Stimulated activated effector memory CD8-positive, alpha-beta T cell treated with anti-CD3 and anti-CD28 coated beads, Interleukin-12 subunit alpha, Interleukin-12 subunit beta, amount 100 ng/mL, for 72 hours (primary cell): ENCODE measurements around the gene TRMT1L.
"Not testable (repeated sequence)": the region's sequence is repeated elsewhere in the genome, so short reads cannot be mapped to it uniquely, and the experiment has no call there.

Source experiments
- ATAC-seq: fragments of 150-1000 bp; cut with Tn5 transposase; 2 replicates; pipeline ENCODE4 v1.10.0; 2021
- DNase-seq, 2 donors: peaks; one replicate each; pipeline ENCODE4 v3.0.0; 2021 to 2022; ENCODE audit warnings: low spot score in 2 of 2
- H3K27ac Mint-ChIP-seq: one replicate; pipeline ENCODE4 v1.8.0; 2022; ENCODE audit warnings: mild to moderate bottlenecking, mixed read lengths
- H3K36me3 Mint-ChIP-seq: one replicate; pipeline ENCODE4 v1.8.0; 2022; ENCODE audit warnings: mild to moderate bottlenecking, mixed read lengths
- H3K4me1 Mint-ChIP-seq: one replicate; pipeline ENCODE4 v1.8.0; 2022; ENCODE audit warnings: mixed read lengths
- H3K4me3 Mint-ChIP-seq: one replicate; pipeline ENCODE4 v1.8.0; 2022; ENCODE audit warnings: mild to moderate bottlenecking, mixed read lengths
- H3K9me3 Mint-ChIP-seq: one replicate; pipeline ENCODE4 v1.8.0; 2022; ENCODE audit warnings: mixed read lengths

The TRMT1L gene

GRCh38 chr1:185156854-185157598 lies at the start of gene TRMT1L, which contains the start of gene SWT1:
TRMT1L (minus strand) TSS chr1:185156953; CDS start chr1:185156712, 241 bp downstream.
SWT1 (plus strand) TSS chr1:185157167; CDS start chr1:185160842, 3,675 bp downstream.
- Mint-ChIP-seq H3K27ac (peak within 1 kb of the TSS; percentile 96), H3K4me3 (peak within 1 kb of the TSS; percentile 93), H3K36me3 (peaks cover 19% of the 10 kb centered on the region), H3K4me1 (peaks cover 39% of the 10 kb centered on the region), H3K9me3 (no peaks in the 10 kb centered on the region)
- DNase-seq (peak; percentile 88 to 98), ATAC-seq (peak; percentile 96)

GRCh38 chr1:185200889-185201288 lies 44.1 kb upstream of the TRMT1L start:
- DNase-seq = no peak
- ATAC-seq = no peak
- H3K36me3 Mint-ChIP-seq = no peaks in the 10 kb centered on the region
- H3K9me3 Mint-ChIP-seq = peaks cover 7% of the 10 kb centered on the region
- no peaks in the 10 kb centered on the region for H3K4me1 Mint-ChIP-seq
- no peak overlapping the region for H3K27ac Mint-ChIP-seq
- no peak overlapping the region for H3K4me3 Mint-ChIP-seq

GRCh38 chr1:185198712-185199111 lies 42.0 kb upstream of the TRMT1L start:
- H3K9me3 Mint-ChIP-seq, DNase-seq, H3K4me1 Mint-ChIP-seq, ATAC-seq, H3K4me3 Mint-ChIP-seq, H3K27ac Mint-ChIP-seq, H3K36me3 Mint-ChIP-seq: not testable (repeated sequence)

- no peak overlapping the region for H3K4me3 Mint-ChIP-seq
- no peak for ATAC-seq
- no peak for DNase-seq
- H3K27ac Mint-ChIP-seq = no peak overlapping the region
- H3K9me3 Mint-ChIP-seq = peaks cover 5% of the 10 kb centered on the region
- no peaks in the 10 kb centered on the region for H3K36me3 Mint-ChIP-seq
- no peaks in the 10 kb centered on the region for H3K4me1 Mint-ChIP-seq
Observed at GRCh38 chr1:185193756-185194155, 37.0 kb upstream of the TRMT1L start.

GRCh38 chr1:185170291-185170848 lies 13.6 kb upstream of the TRMT1L start:
- ATAC-seq (peak; percentile 81), DNase-seq (peak; percentile 8 to 72)
- no peak overlapping the region for H3K27ac Mint-ChIP-seq
- peaks cover 5% of the 10 kb centered on the region for H3K4me1 Mint-ChIP-seq
- peaks cover 17% of the 10 kb centered on the region for H3K36me3 Mint-ChIP-seq
- H3K4me3 Mint-ChIP-seq = no peak overlapping the region
- H3K9me3 Mint-ChIP-seq = no peaks in the 10 kb centered on the region

GRCh38 chr1:185166106-185166505 lies 9.4 kb upstream of the TRMT1L start:
- Mint-ChIP-seq H3K4me3 (no peak overlapping the region), H3K27ac (peak overlapping the region; percentile 33)

GRCh38 chr1:185162491-185162890 lies 5.7 kb upstream of the TRMT1L start:
- ATAC-seq (no peak), DNase-seq (no peak)
- Mint-ChIP-seq H3K4me1 (peaks cover 16% of the 10 kb centered on the region), H3K36me3 (peaks cover under 1% of the 10 kb centered on the region), H3K4me3 (no peak overlapping the region), H3K27ac (no peak overlapping the region), H3K9me3 (no peaks in the 10 kb centered on the region)

More at GRCh38 chr1:185166106-185166505, 9.4 kb upstream of the TRMT1L start:
- H3K36me3 Mint-ChIP-seq = peaks cover 11% of the 10 kb centered on the region
- peaks cover 5% of the 10 kb centered on the region for H3K4me1 Mint-ChIP-seq
- no peaks in the 10 kb centered on the region for H3K9me3 Mint-ChIP-seq
- DNase-seq (no peak), ATAC-seq (no peak)

- ATAC-seq = no peak
- Mint-ChIP-seq H3K4me3 (no peak overlapping the region), H3K4me1 (peaks cover 22% of the 10 kb centered on the region), H3K27ac (no peak overlapping the region), H3K36me3 (peaks cover 11% of the 10 kb centered on the region), H3K9me3 (no peaks in the 10 kb centered on the region)
- no peak for DNase-seq
Observed at GRCh38 chr1:185159966-185160365, 3.2 kb upstream of the TRMT1L start.

- peak overlapping the region; percentile 93 for H3K4me3 Mint-ChIP-seq
- H3K4me1 Mint-ChIP-seq = peaks cover 24% of the 10 kb centered on the region
- peaks cover 11% of the 10 kb centered on the region for H3K36me3 Mint-ChIP-seq
- no peaks in the 10 kb centered on the region for H3K9me3 Mint-ChIP-seq
- H3K27ac Mint-ChIP-seq = no peak overlapping the region
- ATAC-seq (no peak), DNase-seq (no peak)
Observed at GRCh38 chr1:185158800-185159199, 2.0 kb upstream of the TRMT1L start.

GRCh38 chr1:185157599-185158412 lies 1.1 kb upstream of the TRMT1L start:
- peak in 1 of 2 donors; percentile 54 for DNase-seq
- peak overlapping the region; percentile 96 for H3K27ac Mint-ChIP-seq
- H3K4me1 Mint-ChIP-seq = peaks cover 32% of the 10 kb centered on the region
- peaks cover 11% of the 10 kb centered on the region for H3K36me3 Mint-ChIP-seq
- H3K9me3 Mint-ChIP-seq = no peaks in the 10 kb centered on the region
- ATAC-seq = no peak
- peak overlapping the region; percentile 93 for H3K4me3 Mint-ChIP-seq

GRCh38 chr1:185156288-185156853 lies 382 bp downstream of the TRMT1L start:
- peaks cover 26% of the 10 kb centered on the region for H3K36me3 Mint-ChIP-seq
- H3K9me3 Mint-ChIP-seq = no peaks in the 10 kb centered on the region
- H3K4me3 Mint-ChIP-seq = peak overlapping the region; percentile 93
- DNase-seq (no peak), ATAC-seq (peak; percentile 54)
- H3K27ac Mint-ChIP-seq = peak overlapping the region; percentile 96
- H3K4me1 Mint-ChIP-seq = peaks cover 39% of the 10 kb centered on the region

GRCh38 chr1:185155600-185156287 lies 1.0 kb downstream of the TRMT1L start:
- H3K36me3 Mint-ChIP-seq = peaks cover 32% of the 10 kb centered on the region
- peak overlapping the region; percentile 96 for H3K27ac Mint-ChIP-seq
- H3K4me1 Mint-ChIP-seq = peaks cover 39% of the 10 kb centered on the region
- DNase-seq = no peak
- H3K4me3 Mint-ChIP-seq = peak overlapping the region; percentile 93
- ATAC-seq = no peak
- H3K9me3 Mint-ChIP-seq = no peaks in the 10 kb centered on the region

GRCh38 chr1:185154912-185155513 lies 1.7 kb downstream of the TRMT1L start:
- no peak for DNase-seq
- Mint-ChIP-seq H3K4me3 (peak overlapping the region; percentile 93), H3K4me1 (peaks cover 35% of the 10 kb centered on the region), H3K36me3 (peaks cover 39% of the 10 kb centered on the region), H3K27ac (peak overlapping the region; percentile 96), H3K9me3 (no peaks in the 10 kb centered on the region)
- no peak for ATAC-seq

GRCh38 chr1:185152187-185152767 lies 4.5 kb downstream of the TRMT1L start:
- DNase-seq (no peak), ATAC-seq (no peak)
- H3K4me3 Mint-ChIP-seq = no peak overlapping the region
- H3K9me3 Mint-ChIP-seq = no peaks in the 10 kb centered on the region
- H3K4me1 Mint-ChIP-seq = peaks cover 23% of the 10 kb centered on the region
- peaks cover 67% of the 10 kb centered on the region for H3K36me3 Mint-ChIP-seq
- H3K27ac Mint-ChIP-seq = no peak overlapping the region
